Mammary epithelial cell (primary cell): ENCODE data around the gene MAFF.

Experiments
- CTCF ChIP-seq, 2 donors: IDR thresholded peaks in 1 of 2; conservative IDR thresholded peaks in 1 of 2; 2 replicates each; pipeline ENCODE4 v1.5.1; 2011 to 2012; ENCODE audit warnings: inconsistent platforms in 2 of 2, low read length in 2 of 2, mild to moderate bottlenecking in 2 of 2, control low read depth in 1 of 2, low read depth in 1 of 2; ENCODE audit not compliant: insufficient read depth in 1 of 2; ENCODE audit errors: extremely low read depth in 1 of 2
- EZH2 ChIP-seq: IDR thresholded peaks from 2 replicates; pipeline ENCODE4 v1.6.1; 2012; ENCODE audit warnings: low read length, inconsistent platforms, borderline replicate concordance

- no peak for TF ChIP-seq CTCF (conservative IDR thresholded peaks at IDR 0.05 in 1 of 2, IDR thresholded peaks at IDR 0.05 in 1 of 2; ENCODE audit: extremely low read depth in 1 of 2, insufficient read depth in 1 of 2, low read depth in 1 of 2, low read length in 2 of 2)
- TF ChIP-seq EZH2 = no peak
These were observed 4.9 kb upstream of the MAFF start for GRCh38 chr22:38196791-38197419.
